H1 (cell line): ENCODE measurements around the gene AKIRIN2. TPM values are rescaled to one million over a fixed set of nuclear protein-coding genes. Genes with fewer than 3 reads are reported as not detected.

Experiments
- CTCF ChIA-PET: fragments of 300-600 bp; sonication (Branson Sonifier 250); formaldehyde crosslinking; loops from one replicate; lab custom pipeline; 2021; ENCODE audit not compliant: partially characterized antibody; lab: Charles Lee
- POLR2A ChIA-PET: fragments of 300-600 bp; sonication (Branson Sonifier 250); formaldehyde crosslinking; loops from one replicate; lab custom pipeline; 2021; ENCODE audit warnings: inconsistent platforms; ENCODE audit not compliant: partially characterized antibody; lab: Charles Lee
- DNase-seq, 2 experiments: peaks; one replicate each; pipeline versions ENCODE4 v3.0.0 to v3.0.0-alpha.2; 2010 to 2022; ENCODE audit warnings: low spot score in 2 of 2, low read depth in 1 of 2, mixed read lengths in 1 of 2
- FAIRE-seq: peaks from 2 replicates; lab custom pipeline; 2011; peaks lifted over from hg19 to GRCh38; lab: Jason Lieb, UNC
- H2AFZ ChIP-seq: 2 replicates; pipeline ENCODE4 v1.8.1; 2012; ENCODE audit warnings: low read length, inconsistent platforms
- H2AK5ac ChIP-seq: 2 replicates; pipeline ENCODE4 v1.6.1; 2013; ENCODE audit warnings: low read depth, low read length
- H2BK120ac ChIP-seq: replicated peaks from 2 replicates; pipeline ENCODE3; 2013; ENCODE audit warnings: low read depth, low read length, inconsistent platforms
- H2BK12ac ChIP-seq: 2 replicates; pipeline ENCODE4 v1.6.1; 2013; ENCODE audit warnings: low read depth, low read length
- H2BK15ac ChIP-seq: 2 replicates; pipeline ENCODE4 v1.6.1; 2013; ENCODE audit warnings: low read length
- H2BK20ac ChIP-seq: 2 replicates; pipeline ENCODE4 v1.6.1; 2013; ENCODE audit warnings: low read length
- H2BK5ac ChIP-seq: 2 replicates; pipeline ENCODE4 v1.6.1; 2013; ENCODE audit warnings: low read depth, low read length
- H3K14ac ChIP-seq: 2 replicates; pipeline ENCODE4 v1.6.1; 2013; ENCODE audit warnings: inconsistent platforms; ENCODE audit not compliant: insufficient read length
- H3K18ac ChIP-seq: 2 replicates; pipeline ENCODE4 v1.6.1; 2013; ENCODE audit warnings: low read length; ENCODE audit errors: extremely low read depth
- H3K23ac ChIP-seq: 2 replicates; pipeline ENCODE4 v1.6.1; 2013; ENCODE audit warnings: inconsistent platforms; ENCODE audit not compliant: insufficient read length
- H3K23me2 ChIP-seq: 2 replicates; pipeline ENCODE4 v1.6.1; 2013; ENCODE audit warnings: low read depth, low read length
- H3K27ac ChIP-seq: 2 replicates; pipeline ENCODE4 v1.6.1; 2011; ENCODE audit warnings: low read depth, low read length, inconsistent platforms
- H3K27me3 ChIP-seq, 4 experiments: replicated peaks in 1 of 4; 1 replicate in 1 of 4; 2 replicates in 3 of 4; pipeline versions ENCODE4 v1.6.1 to v1.8.1; 2011 to 2013; ENCODE audit warnings: low read length in 3 of 4, mild to moderate bottlenecking in 3 of 4, inconsistent platforms in 2 of 4, mixed read lengths in 2 of 4, moderate library complexity in 1 of 4; ENCODE audit not compliant: control insufficient read depth in 3 of 4, insufficient read depth in 3 of 4; ENCODE audit errors: extremely low read depth in 1 of 4
- H3K36me3 ChIP-seq, 4 experiments: 2 replicates each; pipeline versions ENCODE4 v1.6.1 to v1.8.1; 2011 to 2013; ENCODE audit warnings: mild to moderate bottlenecking in 4 of 4, low read length in 3 of 4, moderate library complexity in 2 of 4, control low read depth in 1 of 4, inconsistent platforms in 1 of 4; ENCODE audit not compliant: insufficient read depth in 4 of 4, control insufficient read depth in 2 of 4
- H3K4ac ChIP-seq: replicated peaks from 2 replicates; pipeline ENCODE3; 2013; ENCODE audit warnings: low read length, low read depth, mixed read lengths, inconsistent platforms; ENCODE audit not compliant: insufficient read length
- H3K4me1 ChIP-seq, 4 experiments: replicated peaks in 1 of 4; 1 replicate in 1 of 4; 2 replicates in 3 of 4; pipeline versions ENCODE4 v1.6.1 to v1.8.1; 2011 to 2013; ENCODE audit warnings: low read length in 3 of 4, inconsistent platforms in 2 of 4, mixed read lengths in 1 of 4; ENCODE audit not compliant: insufficient read depth in 4 of 4, control insufficient read depth in 3 of 4
- H3K4me2 ChIP-seq, 2 experiments: 2 replicates each; pipeline versions ENCODE4 v1.6.1 to v1.8.1; 2011 to 2013; ENCODE audit warnings: low read depth in 2 of 2, low read length in 2 of 2, control low read depth in 1 of 2, inconsistent platforms in 1 of 2, mild to moderate bottlenecking in 1 of 2; ENCODE audit not compliant: insufficient read depth in 1 of 2
- H3K4me3 ChIP-seq, 4 experiments: fragments of 200-600, 300-600 bp in 1 of 4; sonication (generic), shearing (Covaris generic), sonication (Bioruptor Twin) in 1 of 4; 2 replicates each; pipeline versions ENCODE4 v1.5.1 to v1.8.1; 2011 to 2016; ENCODE audit warnings: low read length in 4 of 4, low read depth in 3 of 4, control low read depth in 2 of 4, inconsistent platforms in 2 of 4, mild to moderate bottlenecking in 2 of 4, mixed read lengths in 1 of 4, moderate library complexity in 1 of 4; ENCODE audit not compliant: insufficient read depth in 2 of 4; ENCODE audit errors: extremely low read depth in 1 of 4
- H3K56ac ChIP-seq: replicated peaks from 2 replicates; pipeline ENCODE3; 2013; ENCODE audit warnings: low read depth, mild to moderate bottlenecking, mixed read lengths, low read length, inconsistent platforms; ENCODE audit not compliant: insufficient read length
- H3K79me1 ChIP-seq: 2 replicates; pipeline ENCODE4 v1.6.1; 2013; ENCODE audit warnings: low read depth, low read length, control low read depth
- H3K79me2 ChIP-seq, 2 experiments: 2 replicates each; pipeline versions ENCODE4 v1.6.1 to v1.8.1; 2012 to 2013; ENCODE audit warnings: low read length in 2 of 2, mild to moderate bottlenecking in 2 of 2, inconsistent platforms in 1 of 2; ENCODE audit not compliant: insufficient read depth in 2 of 2, control insufficient read depth in 1 of 2
- H3K9ac ChIP-seq, 4 experiments: replicated peaks in 1 of 4; 1 replicate in 1 of 4; 2 replicates in 3 of 4; pipeline versions ENCODE4 v1.6.1 to v1.8.1; 2011 to 2013; ENCODE audit warnings: low read depth in 3 of 4, low read length in 3 of 4, control low read depth in 2 of 4, mild to moderate bottlenecking in 2 of 4, moderate library complexity in 2 of 4, inconsistent platforms in 1 of 4; ENCODE audit errors: extremely low read depth in 1 of 4
- H3K9me3 ChIP-seq, 2 experiments: 2 replicates each; pipeline versions ENCODE4 v1.6.1 to v1.8.1; 2012 to 2013; ENCODE audit warnings: mild to moderate bottlenecking in 2 of 2, moderate library complexity in 2 of 2, control low read depth in 1 of 2, inconsistent platforms in 1 of 2, low read depth in 1 of 2, low read length in 1 of 2, mixed read lengths in 1 of 2; ENCODE audit not compliant: insufficient read depth in 2 of 2
- H4K20me1 ChIP-seq, 2 experiments: replicated peaks in 1 of 2; 2 replicates each; pipeline versions ENCODE3 to v1.8.1; 2011 to 2013; ENCODE audit warnings: inconsistent platforms in 2 of 2, low read length in 2 of 2, mild to moderate bottlenecking in 1 of 2; ENCODE audit not compliant: insufficient read depth in 2 of 2, control insufficient read depth in 1 of 2
- H4K5ac ChIP-seq: 2 replicates; pipeline ENCODE4 v1.6.1; 2013; ENCODE audit warnings: low read length, low read depth, mixed read lengths, inconsistent platforms; ENCODE audit not compliant: insufficient read length
- H4K8ac ChIP-seq: 2 replicates; pipeline ENCODE4 v1.8.0; 2013; ENCODE audit warnings: mild to moderate bottlenecking, moderate library complexity, low read length, inconsistent platforms; ENCODE audit not compliant: insufficient read depth; ENCODE audit errors: extremely low read depth
- H4K91ac ChIP-seq: replicated peaks from 2 replicates; pipeline ENCODE3; 2013; ENCODE audit warnings: low read length, mixed read lengths, inconsistent platforms; ENCODE audit not compliant: insufficient read length
- HDAC2 ChIP-seq, 2 experiments: fragments of 300-600 bp in 1 of 2; sonication (generic) in 1 of 2; IDR thresholded peaks; 2 replicates each; pipeline ENCODE4 v1.6.1; 2011 to 2012; ENCODE audit warnings: low read depth in 2 of 2, low read length in 2 of 2, mild to moderate bottlenecking in 2 of 2, moderate library complexity in 2 of 2, borderline replicate concordance in 1 of 2, inconsistent platforms in 1 of 2
- SIN3A ChIP-seq, 2 experiments: IDR thresholded peaks in 1 of 2; conservative IDR thresholded peaks in 1 of 2; 2 replicates each; pipeline ENCODE4 v1.6.1; 2011 to 2012; ENCODE audit warnings: low read length in 2 of 2, improper control_type of control experiment in 1 of 2, low read depth in 1 of 2, mild to moderate bottlenecking in 1 of 2
- WGBS, 2 experiments: shearing (Covaris generic) in 1 of 2; methylation state at CpG; one replicate each; pipeline versions ENCODE4 v1.1.6 to v1.1.7; 2013 to 2015; ENCODE audit warnings: low lambda C conversion rate in 2 of 2, mixed read lengths in 2 of 2, inconsistent platforms in 1 of 2, low coverage in 1 of 2, missing lambda C conversion rate in 1 of 2; ENCODE audit not compliant: insufficient replicate concordance in 2 of 2, insufficient coverage in 1 of 2, insufficient read length in 1 of 2; ENCODE audit errors: extremely low coverage in 1 of 2, missing lambda C conversion rate in 1 of 2; 5-methylcytosine and 5-hydroxymethylcytosine counted together
- polyA plus RNA-seq, 7 experiments: library from polyadenylated mRNA; depleted of rRNA in 3 of 7; stranded (reverse) in 5 of 7; unstranded in 2 of 7; fragments of >200 nt in 5 of 7; fragments of 200-250 nt in 2 of 7; gene quantifications; 1 replicate in 5 of 7; 2 replicates in 1 of 7; 4 replicates in 1 of 7; pipeline versions ENCODE4 v1.2.1 to v1.2.3, GENCODE V29; 2011 to 2013; ENCODE audit warnings: missing spikeins in 2 of 7, mixed read lengths in 2 of 7
- total RNA-seq: library from RNA; stranded (reverse); fragmentation: NEBNext Ultra II Directional; extraction: Animal tissue kit (Norgen Biotek cat#: 25700); gene quantifications from 2 replicates; pipeline ENCODE4 v1.2.1, GENCODE V29; 2021
- TF ChIP-seq, protein P1 (sequence below): IDR thresholded peaks from 2 replicates; pipeline ENCODE4 v1.6.1; 2011; ENCODE audit warnings: low read depth, mild to moderate bottlenecking, low read length; ENCODE audit not compliant: insufficient read depth
- TF ChIP-seq, protein P2 (sequence below): IDR thresholded peaks from 2 replicates; pipeline ENCODE4 v1.6.1; 2012; ENCODE audit warnings: inconsistent platforms
- TF ChIP-seq, protein P3 (sequence below), 3 experiments: IDR thresholded peaks; 1 replicate in 2 of 3; 2 replicates in 1 of 3; pipeline versions ENCODE4 v1.5.1 to v1.6.1; 2011; ENCODE audit warnings: low read length in 3 of 3, mild to moderate bottlenecking in 3 of 3, inconsistent platforms in 2 of 3, low read depth in 1 of 3, moderate library complexity in 1 of 3; ENCODE audit not compliant: insufficient read depth in 1 of 3; ENCODE audit errors: control extremely low read depth in 1 of 3
- TF ChIP-seq, protein P4 (sequence below): IDR thresholded peaks from 2 replicates; pipeline ENCODE4 v1.6.1; 2011; ENCODE audit warnings: low read length, improper control_type of control experiment

Gene AKIRIN2
- total and polyA plus RNA-seq, 2 of the 8 experiments (the other 6 are each of a cell fraction or from before 2014, with no cell fraction given): 35.6 to 75.3 TPM

DNA sequence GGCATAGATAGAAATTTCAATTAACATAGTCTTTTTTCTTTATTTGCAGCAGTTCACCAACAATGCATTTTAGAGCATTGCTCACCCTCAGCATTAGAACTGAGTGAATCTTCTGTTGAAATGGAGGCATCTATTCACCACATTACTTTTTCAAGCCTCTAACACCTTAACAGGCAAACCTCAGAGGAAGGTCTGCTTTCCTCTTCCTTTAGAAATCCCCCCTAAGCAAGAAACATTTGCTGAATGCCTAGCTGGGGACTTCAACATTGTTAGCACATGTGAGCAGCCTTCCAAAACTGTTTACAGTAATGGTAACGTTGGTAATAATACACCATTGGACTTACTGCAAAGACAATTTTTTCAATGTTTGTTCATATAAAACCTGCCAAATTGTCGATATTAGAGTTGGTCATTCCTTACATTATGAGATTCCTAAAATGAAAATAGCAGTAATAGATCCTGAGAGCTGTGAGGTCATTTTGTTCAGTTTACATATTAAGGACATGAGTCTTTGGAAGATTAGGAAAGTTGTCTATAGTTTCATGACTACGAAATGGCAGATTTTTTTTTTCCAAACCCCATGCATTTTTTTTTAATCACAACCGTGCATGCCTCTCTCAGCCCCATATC lies 20.6 kb upstream of the AKIRIN2 start:
- DNase-seq: no peak
- no peaks in the 10 kb centered on the region for H3K9me3 ChIP-seq
- no peak overlapping the region for H4K5ac ChIP-seq
- H3K4me1 ChIP-seq: peaks cover 0 to 5% (median 0%) of the 10 kb centered on the region in 4 experiments; a peak in 3 of 7 replicates
- H2BK15ac ChIP-seq: no peak overlapping the region
- ChIA-PET CTCF (interaction anchor here (1.5 kb wide), 1 partner anchor 10 kb away, joined by 3 read pairs; no protein-coding TSS in a partner anchor), POLR2A (interaction anchor here (1.3 to 2.1 kb wide), 2 partner anchors 8 to 21 kb away, joined by 3 to 12 read pairs; partner anchors contain the start of gene AKIRIN2)
- H3K4me2 ChIP-seq: no peak overlapping the region; a peak in 1 of 4 replicates
- peak overlapping the region; percentile 19 for H2BK120ac ChIP-seq
- no peak overlapping the region for H2BK5ac ChIP-seq
- TF ChIP-seq, protein P1, sequence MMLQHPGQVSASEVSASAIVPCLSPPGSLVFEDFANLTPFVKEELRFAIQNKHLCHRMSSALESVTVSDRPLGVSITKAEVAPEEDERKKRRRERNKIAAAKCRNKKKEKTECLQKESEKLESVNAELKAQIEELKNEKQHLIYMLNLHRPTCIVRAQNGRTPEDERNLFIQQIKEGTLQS: no peak
- TF ChIP-seq, protein P2, sequence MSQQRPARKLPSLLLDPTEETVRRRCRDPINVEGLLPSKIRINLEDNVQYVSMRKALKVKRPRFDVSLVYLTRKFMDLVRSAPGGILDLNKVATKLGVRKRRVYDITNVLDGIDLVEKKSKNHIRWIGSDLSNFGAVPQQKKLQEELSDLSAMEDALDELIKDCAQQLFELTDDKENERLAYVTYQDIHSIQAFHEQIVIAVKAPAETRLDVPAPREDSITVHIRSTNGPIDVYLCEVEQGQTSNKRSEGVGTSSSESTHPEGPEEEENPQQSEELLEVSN: no peak
- TF ChIP-seq, protein P3, sequence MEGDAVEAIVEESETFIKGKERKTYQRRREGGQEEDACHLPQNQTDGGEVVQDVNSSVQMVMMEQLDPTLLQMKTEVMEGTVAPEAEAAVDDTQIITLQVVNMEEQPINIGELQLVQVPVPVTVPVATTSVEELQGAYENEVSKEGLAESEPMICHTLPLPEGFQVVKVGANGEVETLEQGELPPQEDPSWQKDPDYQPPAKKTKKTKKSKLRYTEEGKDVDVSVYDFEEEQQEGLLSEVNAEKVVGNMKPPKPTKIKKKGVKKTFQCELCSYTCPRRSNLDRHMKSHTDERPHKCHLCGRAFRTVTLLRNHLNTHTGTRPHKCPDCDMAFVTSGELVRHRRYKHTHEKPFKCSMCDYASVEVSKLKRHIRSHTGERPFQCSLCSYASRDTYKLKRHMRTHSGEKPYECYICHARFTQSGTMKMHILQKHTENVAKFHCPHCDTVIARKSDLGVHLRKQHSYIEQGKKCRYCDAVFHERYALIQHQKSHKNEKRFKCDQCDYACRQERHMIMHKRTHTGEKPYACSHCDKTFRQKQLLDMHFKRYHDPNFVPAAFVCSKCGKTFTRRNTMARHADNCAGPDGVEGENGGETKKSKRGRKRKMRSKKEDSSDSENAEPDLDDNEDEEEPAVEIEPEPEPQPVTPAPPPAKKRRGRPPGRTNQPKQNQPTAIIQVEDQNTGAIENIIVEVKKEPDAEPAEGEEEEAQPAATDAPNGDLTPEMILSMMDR (IDR thresholded peaks at IDR 0.05; ENCODE audit: control extremely low read depth in 1 of 3, insufficient read depth in 1 of 3, low read depth in 1 of 3, low read length in 3 of 3): no peak
- no peak for TF ChIP-seq HDAC2 (IDR thresholded peaks at IDR 0.05; ENCODE audit: borderline replicate concordance in 1 of 2, low read depth in 2 of 2, low read length in 2 of 2)
- no peak for TF ChIP-seq SIN3A (conservative IDR thresholded peaks at IDR 0.05 in 1 of 2, IDR thresholded peaks at IDR 0.05 in 1 of 2; ENCODE audit: low read depth in 1 of 2, low read length in 2 of 2)
- TF ChIP-seq, protein P4, sequence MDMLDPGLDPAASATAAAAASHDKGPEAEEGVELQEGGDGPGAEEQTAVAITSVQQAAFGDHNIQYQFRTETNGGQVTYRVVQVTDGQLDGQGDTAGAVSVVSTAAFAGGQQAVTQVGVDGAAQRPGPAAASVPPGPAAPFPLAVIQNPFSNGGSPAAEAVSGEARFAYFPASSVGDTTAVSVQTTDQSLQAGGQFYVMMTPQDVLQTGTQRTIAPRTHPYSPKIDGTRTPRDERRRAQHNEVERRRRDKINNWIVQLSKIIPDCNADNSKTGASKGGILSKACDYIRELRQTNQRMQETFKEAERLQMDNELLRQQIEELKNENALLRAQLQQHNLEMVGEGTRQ: no peak
- H2BK12ac ChIP-seq: no peak overlapping the region
- no peaks in the 10 kb centered on the region for H3K79me1 ChIP-seq
- H3K27ac ChIP-seq: no peak overlapping the region
- H3K4ac ChIP-seq: no peak overlapping the region
- no peaks in the 10 kb centered on the region for H3K36me3 ChIP-seq
- 0 out of 2 replicates have a peak overlapping the region, but pooled peaks have one; percentile 57 for H3K18ac ChIP-seq
- no peak overlapping the region for H4K91ac ChIP-seq
- H3K56ac ChIP-seq: no peak overlapping the region
- H3K27me3 ChIP-seq: no peaks in the 10 kb centered on the region
- H2AK5ac ChIP-seq: no peak overlapping the region
- no peaks in the 10 kb centered on the region for H3K23me2 ChIP-seq
- H4K8ac ChIP-seq: no peak overlapping the region
- no peak for FAIRE-seq
- H2BK20ac ChIP-seq: no peak overlapping the region
- no peak overlapping the region for H3K4me3 ChIP-seq
- 72% methylated on average over 4 of the region's 4 CpGs; no CpG with 5 or more reads in 1 of the 2 experiments for WGBS, 2 experiments
- H2AFZ ChIP-seq: no peak overlapping the region
- H3K14ac ChIP-seq: no peak overlapping the region
- H4K20me1 ChIP-seq: no peaks in the 10 kb centered on the region
- H3K23ac ChIP-seq: no peak overlapping the region
- H3K9ac ChIP-seq: no peak overlapping the region
- H3K79me2 ChIP-seq: no peaks in the 10 kb centered on the region
